Spinal cord (tissue), 10 donors: ENCODE measurements around the gene VKORC1. TPM values are rescaled to one million over a fixed set of nuclear protein-coding genes. Genes with fewer than 3 reads are reported as not detected.
"Not testable (repeated sequence)": the region's sequence is repeated elsewhere in the genome, so short reads cannot be mapped to it uniquely, and the experiment has no call there.

Experiments used
- DNase-seq, 6 donors: peaks; one replicate each; pipeline versions ENCODE4 v3.0.0 to v3.0.0-alpha.2; 2013 to 2015; ENCODE audit warnings: low spot score in 6 of 6, low read depth in 4 of 6
- H3K27ac ChIP-seq: one replicate; pipeline ENCODE4 v1.5.1; 2013; ENCODE audit warnings: low read depth, low read length, control low read depth
- H3K27me3 ChIP-seq: one replicate; pipeline ENCODE4 v1.6.1; 2013; ENCODE audit warnings: low read length; ENCODE audit not compliant: control insufficient read depth, insufficient read depth
- H3K36me3 ChIP-seq: one replicate; pipeline ENCODE4 v1.6.1; 2013; ENCODE audit warnings: low read length; ENCODE audit not compliant: control insufficient read depth, insufficient read depth
- H3K4me1 ChIP-seq: one replicate; pipeline ENCODE4 v1.6.1; 2013; ENCODE audit warnings: low read length; ENCODE audit not compliant: control insufficient read depth, insufficient read depth
- H3K4me3 ChIP-seq: one replicate; pipeline ENCODE4 v1.5.1; 2013; ENCODE audit warnings: low read depth, low read length, control low read depth
- H3K9me3 ChIP-seq: one replicate; pipeline ENCODE4 v1.6.1; 2013; ENCODE audit warnings: low read length; ENCODE audit not compliant: control insufficient read depth, insufficient read depth
- WGBS: methylation state at CpG from one replicate; pipeline ENCODE4 v1.1.5; 2013; ENCODE audit warnings: missing lambda C conversion rate; ENCODE audit not compliant: insufficient coverage; 5-methylcytosine and 5-hydroxymethylcytosine counted together
- polyA plus RNA-seq, 2 donors: library from polyadenylated mRNA; unstranded; fragments of 120-200 nt; gene quantifications; one replicate each; pipeline ENCODE4 v1.2.1, GENCODE V29; 2013; ENCODE audit not compliant: insufficient read length in 2 of 2
- total RNA-seq, 2 donors: library from RNA; depleted of rRNA in 1 of 2; stranded (reverse); fragments of 120-200 nt in 1 of 2; fragments of >200 nt in 1 of 2; gene quantifications; one replicate each; pipeline versions ENCODE4 v1.2.3 to v1.2.4, GENCODE V29; 2013 to 2014
- donor health status: healthy.

Gene VKORC1
- total and polyA plus RNA-seq, 4 donors = 60.0 to 111 (median 86.8) TPM

- peak in 2 of 6 donors; percentile 89 to 90 for DNase-seq
- no peak within 1 kb of the TSS for H3K27ac ChIP-seq
- no peaks in the 10 kb centered on the region for H3K27me3 ChIP-seq
- peaks cover 42% of the 10 kb centered on the region for H3K36me3 ChIP-seq
- H3K9me3 ChIP-seq = no peaks in the 10 kb centered on the region
- WGBS = 5% methylated on average over 68 of the region's 68 CpGs
- H3K4me1 ChIP-seq = peaks cover 25% of the 10 kb centered on the region
- peak within 1 kb of the TSS; percentile 66 for H3K4me3 ChIP-seq
Measured at GRCh38 chr16:31108035-31108793, 13.6 kb upstream of the VKORC1 start, which contains the start of gene BCKDK. Gene BCKDK, plus strand, starts transcription at chr16:31108386. Its CDS starts 838 bp downstream, at chr16:31109224.

- Histone ChIP-seq H3K4me3 (no peak overlapping the region), H3K4me1 (peaks cover 25% of the 10 kb centered on the region), H3K9me3 (no peaks in the 10 kb centered on the region), H3K27ac (no peak overlapping the region), H3K27me3 (no peaks in the 10 kb centered on the region), H3K36me3 (peaks cover 35% of the 10 kb centered on the region)
- WGBS = 73% methylated on average over 5 of the region's 6 CpGs
- DNase-seq = no peak
Measured at GRCh38 chr16:31107465-31107867, 12.9 kb upstream of the VKORC1 start.

GRCh38 chr16:31106509-31107464 lies 12.2 kb upstream of the VKORC1 start:
- Histone ChIP-seq H3K4me1 (peaks cover 25% of the 10 kb centered on the region), H3K27ac (no peak overlapping the region), H3K36me3 (peaks cover 28% of the 10 kb centered on the region), H3K9me3 (no peaks in the 10 kb centered on the region), H3K4me3 (no peak overlapping the region), H3K27me3 (no peaks in the 10 kb centered on the region)
- 83% methylated on average over 20 of the region's 28 CpGs for WGBS
- DNase-seq = no peak

GRCh38 chr16:31105677-31106213 lies 11.1 kb upstream of the VKORC1 start:
- Histone ChIP-seq H3K4me1 (peaks cover 25% of the 10 kb centered on the region), H3K36me3 (peaks cover 18% of the 10 kb centered on the region), H3K27me3 (no peaks in the 10 kb centered on the region), H3K9me3 (no peaks in the 10 kb centered on the region), H3K27ac (no peak overlapping the region), H3K4me3 (no peak overlapping the region)
- DNase-seq = peak in 2 of 6 donors; percentile 43 to 69
- 27% methylated on average over 27 of the region's 33 CpGs for WGBS

- not testable (repeated sequence) for H3K36me3 ChIP-seq, H3K27me3 ChIP-seq, H3K27ac ChIP-seq, DNase-seq, H3K4me1 ChIP-seq, H3K4me3 ChIP-seq, H3K9me3 ChIP-seq
- 87% methylated on average over 8 of the region's 13 CpGs for WGBS
Measured at GRCh38 chr16:31100876-31101641, 6.5 kb upstream of the VKORC1 start.

GRCh38 chr16:31099860-31100638 lies 5.5 kb upstream of the VKORC1 start:
- no peaks in the 10 kb centered on the region for H3K27me3 ChIP-seq
- peaks cover 3% of the 10 kb centered on the region for H3K4me1 ChIP-seq
- WGBS = 67% methylated on average over 4 of the region's 4 CpGs
- no peak overlapping the region for H3K27ac ChIP-seq
- H3K36me3 ChIP-seq = no peaks in the 10 kb centered on the region
- DNase-seq = no peak
- H3K4me3 ChIP-seq = no peak overlapping the region
- H3K9me3 ChIP-seq = no peaks in the 10 kb centered on the region

- Histone ChIP-seq H3K27me3 (no peaks in the 10 kb centered on the region), H3K4me1 (peaks cover 28% of the 10 kb centered on the region), H3K9me3 (no peaks in the 10 kb centered on the region), H3K36me3 (peaks cover 25% of the 10 kb centered on the region), H3K27ac (peak overlapping the region; percentile 83), H3K4me3 (peak overlapping the region; percentile 60)
- DNase-seq = no peak
- under 1% methylated on average over 20 of the region's 20 CpGs for WGBS
Measured at GRCh38 chr16:31094088-31094423, 541 bp downstream of the VKORC1 start.

- 16% methylated on average over 4 of the region's 17 CpGs for WGBS
- Histone ChIP-seq H3K27ac (peak overlapping the region; percentile 40), H3K4me3 (peak overlapping the region; percentile 60), H3K27me3 (no peaks in the 10 kb centered on the region), H3K4me1 (peaks cover 33% of the 10 kb centered on the region), H3K9me3 (no peaks in the 10 kb centered on the region), H3K36me3 (peaks cover 34% of the 10 kb centered on the region)
- peak in 2 of 6 donors; percentile 28 to 43 for DNase-seq
Measured at GRCh38 chr16:31093132-31093703, 1.4 kb downstream of the VKORC1 start.
